ENCODE measurements around the gene USP15. TPM values are rescaled to one million over a fixed set of nuclear protein-coding genes. Genes with fewer than 3 reads are reported as not detected.
A peak's percentile ranks its signal among the peaks of the same experiment; 100 is the strongest.

USP15 gene
- total RNA-seq, 6 experiments from 2014 or later = 32.4 to 60.5 (median 37.9) TPM

DNA sequence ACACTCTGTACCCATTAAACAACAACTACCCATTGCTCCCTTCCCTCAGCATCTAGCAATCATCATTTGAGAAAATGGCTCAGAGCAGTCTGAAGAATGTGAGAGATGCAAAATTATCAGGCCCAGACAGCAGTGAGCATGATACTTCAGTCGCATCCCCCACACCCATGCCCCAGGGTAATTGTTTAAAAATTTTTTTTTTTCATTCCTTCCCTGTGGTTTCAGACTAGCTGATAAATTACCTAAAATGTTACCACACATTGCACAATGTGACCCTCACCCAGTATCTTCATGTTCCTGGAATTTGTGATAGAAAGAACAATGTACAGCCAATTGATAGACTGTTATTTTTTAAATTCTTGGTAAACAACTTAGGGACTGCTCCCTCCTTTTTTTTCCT lies 11.3 kb upstream of the USP15 start:
- Histone ChIP-seq H3K27me3 (no peaks in the 10 kb centered on the region), H3K9me3 (no peaks in the 10 kb centered on the region), H3K27ac (no peak overlapping the region), H3K4me1 (peaks cover 0 to 17% (median 0%) of the 10 kb centered on the region in 4 donors), H3K4me3 (no peak overlapping the region), H3K36me3 (no peaks in the 10 kb centered on the region)
- 43% methylated on average over 1 of the region's 1 CpG for WGBS (ENCODE audit: insufficient coverage, low coverage, low lambda C conversion rate, missing lambda C conversion rate)
- TF ChIP-seq, protein P1, sequence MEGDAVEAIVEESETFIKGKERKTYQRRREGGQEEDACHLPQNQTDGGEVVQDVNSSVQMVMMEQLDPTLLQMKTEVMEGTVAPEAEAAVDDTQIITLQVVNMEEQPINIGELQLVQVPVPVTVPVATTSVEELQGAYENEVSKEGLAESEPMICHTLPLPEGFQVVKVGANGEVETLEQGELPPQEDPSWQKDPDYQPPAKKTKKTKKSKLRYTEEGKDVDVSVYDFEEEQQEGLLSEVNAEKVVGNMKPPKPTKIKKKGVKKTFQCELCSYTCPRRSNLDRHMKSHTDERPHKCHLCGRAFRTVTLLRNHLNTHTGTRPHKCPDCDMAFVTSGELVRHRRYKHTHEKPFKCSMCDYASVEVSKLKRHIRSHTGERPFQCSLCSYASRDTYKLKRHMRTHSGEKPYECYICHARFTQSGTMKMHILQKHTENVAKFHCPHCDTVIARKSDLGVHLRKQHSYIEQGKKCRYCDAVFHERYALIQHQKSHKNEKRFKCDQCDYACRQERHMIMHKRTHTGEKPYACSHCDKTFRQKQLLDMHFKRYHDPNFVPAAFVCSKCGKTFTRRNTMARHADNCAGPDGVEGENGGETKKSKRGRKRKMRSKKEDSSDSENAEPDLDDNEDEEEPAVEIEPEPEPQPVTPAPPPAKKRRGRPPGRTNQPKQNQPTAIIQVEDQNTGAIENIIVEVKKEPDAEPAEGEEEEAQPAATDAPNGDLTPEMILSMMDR (IDR thresholded peaks at IDR 0.05) = no peak
- TF ChIP-seq POLR2A (IDR thresholded peaks at IDR 0.05) = no peak
- ATAC-seq (peak; percentile 23 to 60 (median 28)), DNase-seq (no peak)
- intact Hi-C loops (cut with DNase I) = no loop called here

DNA sequence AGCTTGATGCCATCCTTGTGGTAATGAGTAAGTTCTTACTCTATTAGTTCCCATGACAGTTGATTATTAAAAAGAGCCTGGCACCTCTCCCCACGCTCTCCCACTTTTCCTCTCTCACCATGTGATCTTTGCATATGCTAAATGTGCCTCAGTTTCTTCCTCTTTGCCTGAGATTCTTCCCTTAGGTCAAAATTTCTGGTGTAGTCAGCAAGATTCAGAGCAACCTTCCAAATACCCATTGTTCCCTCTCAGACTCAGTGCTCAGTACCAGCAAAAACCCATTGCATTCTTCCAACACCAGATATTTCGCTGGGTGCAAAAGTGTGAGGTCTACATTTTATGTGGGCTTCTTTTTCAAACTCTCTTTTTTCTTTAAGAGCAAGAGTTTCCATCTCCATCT lies 10.8 kb upstream of the USP15 start:
- Histone ChIP-seq H3K4me3 (no peak overlapping the region), H3K9me3 (no peaks in the 10 kb centered on the region), H3K27me3 (no peaks in the 10 kb centered on the region), H3K4me1 (peaks cover 0 to 17% (median 0%) of the 10 kb centered on the region in 4 donors), H3K27ac (no peak overlapping the region), H3K36me3 (no peaks in the 10 kb centered on the region)
- ATAC-seq (no peak), DNase-seq (no peak)
- 100% methylated on average over 2 of the region's 2 CpGs for WGBS (ENCODE audit: insufficient coverage, low coverage, low lambda C conversion rate, missing lambda C conversion rate)
- TF ChIP-seq, protein P1 (IDR thresholded peaks at IDR 0.05) = no peak
- TF ChIP-seq POLR2A (IDR thresholded peaks at IDR 0.05) = no peak
- intact Hi-C loops (cut with DNase I) = no loop called here

DNA sequence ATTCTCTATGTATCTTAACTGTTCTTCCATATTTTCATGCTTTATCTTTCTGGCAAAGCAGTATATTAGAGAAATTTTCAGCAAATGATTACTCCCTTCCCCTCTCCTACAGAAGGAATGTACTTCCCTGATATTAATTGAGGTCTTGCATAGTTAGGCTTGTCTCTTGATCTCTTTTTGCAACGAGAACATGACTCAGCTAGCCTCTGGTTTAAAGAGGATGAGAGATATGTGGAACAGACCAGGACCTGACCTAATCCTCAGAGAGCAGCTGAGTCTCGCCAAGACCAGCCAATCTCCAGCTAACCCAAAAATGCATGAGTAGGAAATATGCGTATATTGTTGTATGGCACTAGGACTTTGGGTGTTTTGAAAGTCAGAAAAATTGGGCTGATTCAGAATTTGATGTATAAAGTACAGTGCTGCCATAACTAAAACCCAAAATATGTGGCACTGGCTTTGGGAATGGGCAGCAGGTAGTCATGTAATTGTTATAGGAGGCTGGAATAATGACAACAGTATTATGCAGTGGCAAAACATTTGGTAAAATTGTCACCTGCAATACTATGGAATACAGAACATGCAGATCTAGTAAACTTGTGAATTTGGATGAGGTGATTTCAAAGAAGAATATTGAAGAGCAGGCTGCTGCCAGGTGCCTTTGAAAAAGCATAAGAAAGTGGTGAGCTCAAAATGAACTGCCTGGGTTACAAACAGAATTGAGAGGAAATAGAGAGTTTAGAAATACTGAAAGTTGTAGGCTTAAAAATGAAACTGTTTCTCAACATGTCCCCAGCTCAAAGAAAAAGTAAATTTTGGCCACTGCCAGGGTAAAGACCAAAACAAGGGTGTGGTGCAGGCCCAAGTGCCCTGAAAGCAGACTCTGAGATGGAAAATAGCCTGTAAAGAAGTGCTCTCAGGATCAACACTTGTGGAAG lies 9.3 kb upstream of the USP15 start:
- peak overlapping the region; percentile 7 to 53 (median 21) for H3K27ac ChIP-seq
- TF ChIP-seq, protein P1 (IDR thresholded peaks at IDR 0.05) = no peak
- TF ChIP-seq POLR2A (IDR thresholded peaks at IDR 0.05) = no peak
- ATAC-seq (peak; percentile 71 to 85 (median 83)), DNase-seq (no peak)
- H3K4me3 ChIP-seq = no peak overlapping the region
- 52% methylated on average over 3 of the region's 3 CpGs for WGBS (ENCODE audit: insufficient coverage, low coverage, low lambda C conversion rate, missing lambda C conversion rate)
- H3K36me3 ChIP-seq = no peaks in the 10 kb centered on the region
- H3K9me3 ChIP-seq = no peaks in the 10 kb centered on the region
- no peaks in the 10 kb centered on the region for H3K27me3 ChIP-seq
- intact Hi-C loops (cut with DNase I) = no loop called here
- H3K4me1 ChIP-seq = peaks cover 0 to 17% (median 0%) of the 10 kb centered on the region in 4 donors

DNA sequence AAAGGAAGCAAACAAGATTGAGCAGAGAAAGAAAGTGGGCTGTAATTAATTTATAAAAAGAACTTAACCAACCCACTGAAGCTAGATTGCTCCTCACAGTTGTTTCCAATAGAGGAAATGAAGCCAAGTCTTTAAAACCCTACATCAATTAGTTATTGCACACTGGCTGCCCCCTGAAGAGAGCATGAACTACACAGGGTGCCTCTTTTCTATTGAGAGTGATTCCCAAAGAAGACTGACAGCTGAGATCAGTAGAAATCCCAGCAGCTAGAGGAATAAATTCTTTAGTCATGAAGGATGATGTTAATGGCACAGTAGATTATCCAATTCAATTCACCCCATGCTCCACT lies 8.6 kb upstream of the USP15 start:
- peaks cover 0 to 17% (median 0%) of the 10 kb centered on the region in 4 donors for H3K4me1 ChIP-seq
- ATAC-seq = no peak
- H3K9me3 ChIP-seq = no peaks in the 10 kb centered on the region
- peak overlapping the region; percentile 7 to 53 (median 21) for H3K27ac ChIP-seq
- intact Hi-C loops (cut with DNase I) = no loop called here
- DNase-seq = no peak
- H3K36me3 ChIP-seq = no peaks in the 10 kb centered on the region
- H3K27me3 ChIP-seq = no peaks in the 10 kb centered on the region
- TF ChIP-seq, protein P1 (IDR thresholded peaks at IDR 0.05) = no peak
- TF ChIP-seq POLR2A (IDR thresholded peaks at IDR 0.05) = no peak
- H3K4me3 ChIP-seq = no peak overlapping the region
